IPS-NIHi11 (cell line): ENCODE results near the gene HAUS8.
A peak's percentile ranks its signal among the peaks of the same experiment; 100 is the strongest.
"Not testable (repeated sequence)": the region's sequence is repeated elsewhere in the genome, so short reads cannot be mapped to it uniquely, and the experiment has no call there.

Experiments used
- DNase-seq: peaks from one replicate; pipeline ENCODE4 v3.0.0; 2012; ENCODE audit warnings: mixed read lengths, low spot score

The HAUS8 gene, protein sequence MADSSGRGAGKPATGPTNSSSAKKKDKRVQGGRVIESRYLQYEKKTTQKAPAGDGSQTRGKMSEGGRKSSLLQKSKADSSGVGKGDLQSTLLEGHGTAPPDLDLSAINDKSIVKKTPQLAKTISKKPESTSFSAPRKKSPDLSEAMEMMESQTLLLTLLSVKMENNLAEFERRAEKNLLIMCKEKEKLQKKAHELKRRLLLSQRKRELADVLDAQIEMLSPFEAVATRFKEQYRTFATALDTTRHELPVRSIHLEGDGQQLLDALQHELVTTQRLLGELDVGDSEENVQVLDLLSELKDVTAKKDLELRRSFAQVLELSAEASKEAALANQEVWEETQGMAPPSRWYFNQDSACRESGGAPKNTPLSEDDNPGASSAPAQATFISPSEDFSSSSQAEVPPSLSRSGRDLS

GRCh38 chr19:17075035-17075863, at the start of gene HAUS8, which contains the start of gene MYO9B:
Gene HAUS8, minus strand, starts transcription at chr19:17075452. Its CDS starts 30 bp downstream, at chr19:17075422.
Gene MYO9B, plus strand, starts transcription at chr19:17075777. Its CDS starts 25,941 bp downstream, at chr19:17101718.
- peak; percentile 97 for DNase-seq

- DNase-seq, result no peak
These were observed 48.8 kb upstream of the HAUS8 start for GRCh38 chr19:17124025-17124424.

GRCh38 chr19:17123041-17123440, 47.8 kb upstream of the HAUS8 start:
- DNase-seq, result no peak

DNA sequence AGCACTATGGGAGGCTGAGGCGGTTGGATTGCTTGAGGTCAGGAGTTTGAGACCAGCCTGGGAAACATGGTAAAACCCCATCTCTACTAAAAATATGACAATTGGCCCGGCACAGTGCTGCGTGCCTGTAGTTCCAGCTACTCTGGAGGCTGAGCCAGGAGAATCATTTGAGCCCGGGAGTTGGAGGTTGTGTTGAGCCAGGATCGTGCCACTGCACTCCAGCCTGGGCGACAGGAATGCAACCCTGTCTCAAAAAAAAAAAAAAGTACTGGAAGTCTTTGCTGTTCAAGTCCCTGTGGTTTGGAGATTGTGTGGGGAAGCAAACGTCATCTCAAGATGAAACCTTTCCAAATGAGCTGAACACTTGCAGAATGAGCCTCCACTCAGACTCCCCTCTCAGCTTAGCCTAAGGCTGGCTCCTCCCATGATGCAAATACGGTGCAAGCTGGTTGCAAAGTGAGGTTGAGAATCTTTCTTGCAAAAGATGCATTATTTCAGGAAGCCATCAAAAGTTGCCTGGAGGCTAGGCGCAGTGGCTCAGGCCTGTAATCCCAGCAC, 46.6 kb upstream of the HAUS8 start:
- no peak for DNase-seq

DNA sequence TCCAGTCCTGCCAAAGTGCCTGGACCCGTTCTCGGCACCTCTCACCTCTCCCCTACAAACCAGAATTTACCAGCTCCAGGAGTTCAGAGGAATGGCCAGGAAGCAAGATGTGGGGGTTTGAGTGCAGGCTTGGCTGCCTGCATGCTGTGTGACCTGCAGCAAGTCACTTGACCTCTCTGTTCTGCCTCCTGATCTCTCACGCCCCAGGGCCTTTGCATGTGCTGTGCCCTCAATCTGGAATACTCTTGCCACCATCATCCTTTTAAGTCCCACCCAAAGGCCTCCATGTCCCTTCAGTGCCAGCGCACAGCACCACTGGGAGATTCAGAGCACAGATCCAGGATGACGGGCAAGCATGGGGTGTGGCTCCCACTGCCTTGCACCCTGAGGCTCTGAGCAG, 43.7 kb upstream of the HAUS8 start:
- DNase-seq, result no peak

DNA sequence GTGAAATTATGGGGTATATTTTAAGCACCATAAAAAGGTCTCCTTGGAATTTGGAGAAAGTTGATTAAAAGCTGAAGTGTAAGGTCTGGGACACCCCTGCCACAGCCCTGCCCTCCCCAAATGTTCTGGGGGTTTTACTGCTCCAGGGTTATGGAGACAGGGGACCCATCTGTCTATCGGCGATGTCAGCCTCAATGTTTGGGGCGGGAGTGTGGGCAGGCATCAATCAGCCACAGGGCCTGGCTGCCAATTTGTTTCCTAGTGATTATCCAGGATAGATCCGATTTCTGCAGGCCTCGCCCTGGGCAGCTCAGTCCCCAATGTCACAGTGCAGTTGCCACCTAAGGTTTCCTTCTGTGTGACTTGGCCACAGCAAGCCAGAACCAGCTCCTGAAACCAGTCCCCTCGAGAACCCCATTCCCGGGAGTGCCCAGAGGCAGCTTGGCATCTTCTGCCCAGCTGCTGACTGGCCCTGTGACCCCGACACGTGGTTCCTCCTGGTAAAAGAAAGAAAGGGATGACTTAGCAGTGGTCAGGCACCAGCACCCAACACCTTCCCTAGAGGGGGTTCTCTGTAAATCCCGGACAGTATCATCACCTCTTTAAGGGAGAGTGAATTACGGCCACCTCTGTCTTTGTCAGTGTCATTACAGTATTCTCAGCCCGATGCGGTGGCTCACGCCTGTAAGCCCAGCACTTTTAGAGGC, 41.9 kb upstream of the HAUS8 start:
- no peak for DNase-seq

- peak; percentile 70 for DNase-seq
These were observed 39.2 kb upstream of the HAUS8 start for GRCh38 chr19:17114414-17114831.

DNA sequence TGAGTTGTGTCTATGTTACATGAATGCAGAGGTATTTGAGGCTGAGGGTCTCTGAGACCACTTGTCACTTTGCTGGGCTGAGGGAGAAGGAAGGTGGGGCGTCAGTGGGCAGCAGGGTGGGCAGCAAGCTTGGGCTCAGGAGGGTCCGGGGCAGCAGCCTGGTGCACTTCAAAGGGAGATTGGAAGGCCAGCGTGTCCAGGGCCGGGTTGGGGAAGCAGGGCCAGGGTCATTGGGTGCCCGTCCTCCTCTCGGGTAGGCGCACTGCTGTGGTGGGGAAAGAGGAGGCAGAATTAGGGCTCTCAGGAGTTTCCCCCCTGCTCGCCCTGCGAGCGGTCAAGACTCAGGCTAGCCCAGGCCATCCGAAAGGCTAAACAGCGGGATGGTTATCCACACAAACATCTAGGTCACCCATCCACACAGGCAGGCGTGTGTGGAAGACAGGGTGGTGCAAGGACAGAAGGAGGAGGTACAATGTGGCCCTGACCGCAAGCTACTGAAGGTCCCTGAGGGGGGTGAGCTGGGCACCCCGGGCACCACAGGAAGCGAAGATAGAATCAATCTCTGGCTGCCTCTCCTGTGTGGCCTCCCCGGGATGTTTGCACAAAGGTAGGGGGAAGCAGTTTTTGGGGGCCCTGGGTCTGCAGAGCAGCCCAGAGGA, 38.0 kb upstream of the HAUS8 start:
- DNase-seq, result no peak

DNA sequence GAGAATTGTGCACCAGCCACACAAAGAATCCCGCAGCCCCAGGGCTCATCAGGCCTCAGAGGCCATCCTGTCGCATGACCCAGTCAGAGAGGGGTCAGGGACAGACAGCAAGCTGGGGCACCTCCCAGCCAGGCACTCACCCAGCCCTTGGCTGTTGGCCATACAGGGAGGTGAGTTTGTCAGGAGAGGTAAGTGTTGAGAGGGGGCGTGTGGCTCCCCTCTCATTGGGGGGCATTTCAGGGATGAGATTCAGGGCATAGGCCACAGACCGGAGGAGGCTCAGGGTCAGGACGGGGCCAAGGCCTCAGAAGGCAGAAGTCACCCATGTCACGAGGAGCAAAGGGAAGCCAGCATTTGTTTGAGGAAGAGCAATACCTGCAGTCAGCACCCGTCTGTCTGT, 37.4 kb upstream of the HAUS8 start:
- DNase-seq, result no peak

- no peak for DNase-seq
These were observed 37.0 kb upstream of the HAUS8 start for GRCh38 chr19:17112271-17112670.

GRCh38 chr19:17111766-17112165, 36.5 kb upstream of the HAUS8 start:
- DNase-seq, result no peak

- no peak for DNase-seq
These were observed 35.3 kb upstream of the HAUS8 start for GRCh38 chr19:17110599-17110966.

- DNase-seq, result no peak
These were observed 34.8 kb upstream of the HAUS8 start for GRCh38 chr19:17109962-17110598.

GRCh38 chr19:17109300-17109699, 34.0 kb upstream of the HAUS8 start:
- DNase-seq, result no peak

GRCh38 chr19:17108453-17108784, 33.2 kb upstream of the HAUS8 start:
- DNase-seq, result no peak

DNA sequence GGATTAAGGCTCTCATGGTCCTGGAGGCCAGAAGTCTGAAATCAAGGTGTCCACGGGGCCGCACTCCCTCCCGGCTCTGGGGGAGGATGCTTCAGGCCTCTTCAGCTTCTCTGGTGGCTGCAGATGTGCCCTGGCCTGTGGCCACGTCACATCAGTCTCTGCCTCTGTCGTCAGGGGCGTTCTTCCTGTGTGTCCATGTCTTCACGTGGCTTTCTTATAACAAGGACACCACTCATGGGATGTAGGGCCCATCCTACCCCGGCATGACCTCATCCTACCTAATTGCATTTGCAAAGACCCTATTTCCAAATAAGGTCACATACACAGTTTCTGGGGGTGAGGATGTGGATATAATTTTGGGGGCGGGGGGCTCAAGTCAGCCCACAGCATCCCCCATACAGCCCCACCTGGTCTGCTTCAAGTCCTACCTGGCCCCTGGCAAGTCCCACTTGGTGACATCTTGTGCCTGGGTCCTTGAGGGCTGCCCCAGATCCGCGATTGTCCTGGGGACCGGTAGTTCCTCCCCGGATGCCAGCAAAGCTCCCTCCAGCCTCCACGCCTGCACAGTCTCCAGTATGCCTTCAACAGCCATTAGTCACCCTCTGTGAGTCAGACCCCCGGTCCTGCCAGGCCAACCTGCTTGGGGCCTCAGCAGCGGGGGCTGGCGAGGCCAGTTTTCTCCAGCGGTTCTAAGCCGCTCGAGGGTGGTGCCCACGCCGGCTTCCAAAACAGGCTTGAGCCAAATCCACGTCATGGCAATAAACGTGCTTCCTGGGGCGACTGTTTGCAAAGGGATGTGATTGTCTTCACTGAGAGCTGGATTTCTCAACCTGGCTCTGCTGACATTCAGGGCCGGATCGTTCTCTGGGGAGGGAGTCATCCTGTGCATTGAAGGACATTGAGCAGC, 32.5 kb upstream of the HAUS8 start:
- DNase-seq, result peak; percentile 64

GRCh38 chr19:17106964-17107363, 31.7 kb upstream of the HAUS8 start:
- not testable (repeated sequence) for DNase-seq

- no peak for DNase-seq
These were observed 30.3 kb upstream of the HAUS8 start for GRCh38 chr19:17105556-17105955.

DNA sequence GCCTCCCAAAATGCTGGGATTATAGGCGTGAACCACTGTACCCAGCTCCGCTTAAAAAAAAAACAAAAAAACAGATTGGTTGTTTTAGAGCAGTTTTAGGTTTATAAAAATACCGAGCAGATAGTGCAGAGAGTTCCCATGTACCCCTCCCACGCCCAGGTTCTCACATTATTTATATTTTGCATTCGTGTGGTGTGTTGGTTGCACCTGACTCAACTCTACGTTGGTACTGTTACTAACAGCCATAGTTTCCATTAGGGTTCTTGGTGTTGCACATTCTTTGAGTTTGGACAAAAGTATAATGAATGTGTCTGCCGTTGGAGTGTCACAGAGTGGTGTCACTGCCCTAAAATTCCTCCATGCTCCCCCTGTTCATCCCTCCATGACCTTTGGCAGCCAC, 29.4 kb upstream of the HAUS8 start:
- no peak for DNase-seq

DNA sequence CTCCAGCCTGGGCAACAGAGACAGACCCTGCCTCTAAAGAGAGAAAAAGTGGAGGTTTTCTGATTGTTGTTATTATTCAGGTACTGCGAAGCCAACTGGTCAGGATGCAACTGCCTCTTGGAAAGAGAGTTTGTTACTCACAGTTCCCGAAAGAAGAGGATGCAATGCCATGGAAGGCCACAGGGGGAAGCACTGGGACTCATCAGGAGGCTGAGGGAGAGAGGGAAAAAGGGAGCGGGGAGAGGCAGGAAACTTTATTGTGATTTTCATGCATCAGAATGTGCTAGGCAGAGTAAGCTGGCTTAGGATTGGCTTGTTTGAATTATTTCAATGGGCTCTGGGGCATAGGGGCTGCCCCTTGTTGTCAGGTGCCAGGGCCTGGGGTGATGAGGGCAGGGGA, 27.9 kb upstream of the HAUS8 start:
- peak; percentile 50 for DNase-seq
